Measurements from ENCODE around the gene GBF1. TPM values are rescaled to one million over a fixed set of nuclear protein-coding genes. Genes with fewer than 3 reads are reported as not detected.
A peak's percentile ranks its signal among the peaks of the same experiment; 100 is the strongest.

Gene GBF1
- total and polyA plus RNA-seq, 4 experiments from 2014 or later, result 3.1 to 44.7 (median 31.8) TPM

- peaks cover 28% of the 10 kb centered on the region for H3K36me3 ChIP-seq (ENCODE audit: insufficient read depth, low read length)
- no peak for DNase-seq
- no peaks in the 10 kb centered on the region for H3K27me3 ChIP-seq (ENCODE audit: insufficient read depth, low read length)
- Mint-ChIP-seq H3K27me3 (no peaks in the 10 kb centered on the region), H3K9me3 (no peaks in the 10 kb centered on the region), H3K27ac (no peak overlapping the region), H3K4me3 (no peak overlapping the region), H3K36me3 (peaks cover 26 to 41% of the 10 kb centered on the region in 2 donors), H3K4me1 (peaks cover 0 to 4% (median under 1%) of the 10 kb centered on the region in 4 donors)
- intact Hi-C loops (cut with micrococcal nuclease), result no loop called here
- POLR2A ChIA-PET (ENCODE audit: partially characterized antibody), result no interaction called here
- CTCF ChIA-PET (ENCODE audit: partially characterized antibody), result interaction anchor here (1.0 to 1.4 kb wide), 4 partner anchors 18 to 201 kb away, joined by 3 to 4 read pairs (median 4); no protein-coding TSS in a partner anchor
- H3K27ac ChIP-seq (ENCODE audit: low read depth, low read length), result no peak overlapping the region
- no peaks in the 10 kb centered on the region for H3K4me1 ChIP-seq (ENCODE audit: insufficient read depth, low read length)
- H3K9me3 ChIP-seq (ENCODE audit: control insufficient read depth in 1 of 2, low read length in 2 of 2), result no peaks in the 10 kb centered on the region
- no peak overlapping the region for H3K4me3 ChIP-seq (ENCODE audit: low read length in 2 of 2)
These were observed 136.7 kb downstream of the GBF1 start for GRCh38 chr10:102381983-102382382.

GRCh38 chr10:102382871-102383270, 137.5 kb downstream of the GBF1 start:
- no peak overlapping the region for H3K4me3 Mint-ChIP-seq
- CTCF ChIA-PET (ENCODE audit: partially characterized antibody), result interaction anchor here (1.1 to 3.6 kb wide), 2 partner anchors 17 to 31 kb away, joined by 4 to 17 read pairs; no protein-coding TSS in a partner anchor
- DNase-seq, result no peak
- peak overlapping the region in 1 of 7 donors; percentile 55 for H3K27ac Mint-ChIP-seq
- no peaks in the 10 kb centered on the region for H3K9me3 Mint-ChIP-seq
- peaks cover 0 to 4% (median under 1%) of the 10 kb centered on the region in 4 donors for H3K4me1 Mint-ChIP-seq
- H3K36me3 Mint-ChIP-seq, result peaks cover 25 to 39% of the 10 kb centered on the region in 2 donors
- no peaks in the 10 kb centered on the region for H3K27me3 Mint-ChIP-seq
- intact Hi-C loops (cut with micrococcal nuclease), result no loop called here
- Histone ChIP-seq H3K4me1 (ENCODE audit: insufficient read depth, low read length) (no peaks in the 10 kb centered on the region), H3K9me3 (ENCODE audit: control insufficient read depth in 1 of 2, low read length in 2 of 2) (no peaks in the 10 kb centered on the region), H3K27ac (ENCODE audit: low read depth, low read length) (no peak overlapping the region), H3K36me3 (ENCODE audit: insufficient read depth, low read length) (peaks cover 28% of the 10 kb centered on the region), H3K27me3 (ENCODE audit: insufficient read depth, low read length) (no peaks in the 10 kb centered on the region), H3K4me3 (ENCODE audit: low read length in 2 of 2) (no peak overlapping the region)
- POLR2A ChIA-PET (ENCODE audit: partially characterized antibody), result no interaction called here

- CTCF ChIA-PET (ENCODE audit: partially characterized antibody), result interaction anchor here (1.1 to 3.6 kb wide), 4 partner anchors 10 to 154 kb away, joined by 4 to 17 read pairs (median 8); no protein-coding TSS in a partner anchor
- no peak overlapping the region for H3K4me3 ChIP-seq (ENCODE audit: low read length in 2 of 2)
- H3K36me3 ChIP-seq (ENCODE audit: insufficient read depth, low read length), result peaks cover 20% of the 10 kb centered on the region
- intact Hi-C loops (cut with micrococcal nuclease), result no loop called here
- Mint-ChIP-seq H3K4me3 (no peak overlapping the region), H3K27ac (peak overlapping the region in 3 of 7 donors; percentile 25 to 55 (median 35)), H3K36me3 (peaks cover 22 to 35% of the 10 kb centered on the region in 2 donors), H3K27me3 (no peaks in the 10 kb centered on the region), H3K9me3 (no peaks in the 10 kb centered on the region), H3K4me1 (peaks cover 0 to 4% (median 2%) of the 10 kb centered on the region in 4 donors)
- H3K4me1 ChIP-seq (ENCODE audit: insufficient read depth, low read length), result no peaks in the 10 kb centered on the region
- H3K9me3 ChIP-seq (ENCODE audit: control insufficient read depth in 1 of 2, low read length in 2 of 2), result no peaks in the 10 kb centered on the region
- POLR2A ChIA-PET (ENCODE audit: partially characterized antibody), result interaction anchor here (2.5 kb wide), 1 partner anchor 16 kb away, joined by 9 read pairs; no protein-coding TSS in a partner anchor
- no peak overlapping the region for H3K27ac ChIP-seq (ENCODE audit: low read depth, low read length)
- no peaks in the 10 kb centered on the region for H3K27me3 ChIP-seq (ENCODE audit: insufficient read depth, low read length)
- no peak for DNase-seq
These were observed 138.7 kb downstream of the GBF1 start for GRCh38 chr10:102384053-102384452.

GRCh38 chr10:102384606-102385429, 139.5 kb downstream of the GBF1 start:
- Mint-ChIP-seq H3K4me3 (no peak overlapping the region), H3K27ac (peak overlapping the region in 3 of 7 donors; percentile 17 to 79 (median 25)), H3K36me3 (peaks cover 14 to 29% of the 10 kb centered on the region in 2 donors), H3K9me3 (no peaks in the 10 kb centered on the region), H3K27me3 (no peaks in the 10 kb centered on the region), H3K4me1 (peaks cover 0 to 4% (median 2%) of the 10 kb centered on the region in 4 donors)
- Histone ChIP-seq H3K36me3 (ENCODE audit: insufficient read depth, low read length) (peaks cover 12% of the 10 kb centered on the region), H3K27me3 (ENCODE audit: insufficient read depth, low read length) (no peaks in the 10 kb centered on the region), H3K27ac (ENCODE audit: low read depth, low read length) (no peak overlapping the region), H3K4me1 (ENCODE audit: insufficient read depth, low read length) (no peaks in the 10 kb centered on the region), H3K4me3 (ENCODE audit: low read length in 2 of 2) (no peak overlapping the region), H3K9me3 (ENCODE audit: control insufficient read depth in 1 of 2, low read length in 2 of 2) (no peaks in the 10 kb centered on the region)
- POLR2A ChIA-PET (ENCODE audit: partially characterized antibody), result interaction anchor here (1.0 to 2.5 kb wide), 2 partner anchors 9 to 15 kb away, joined by 3 to 9 read pairs; no protein-coding TSS in a partner anchor
- no peak for DNase-seq
- CTCF ChIA-PET (ENCODE audit: partially characterized antibody), result interaction anchor here (0.7 to 3.6 kb wide), 9 partner anchors 9 to 225 kb away, joined by 3 to 17 read pairs (median 3); no protein-coding TSS in a partner anchor
- intact Hi-C loops (cut with micrococcal nuclease), result no loop called here

GRCh38 chr10:102389894-102390293, 144.6 kb downstream of the GBF1 start:
- no peak overlapping the region for H3K4me3 Mint-ChIP-seq
- peaks cover 0 to 10% of the 10 kb centered on the region in 2 donors for H3K36me3 Mint-ChIP-seq
- no peaks in the 10 kb centered on the region for H3K27me3 Mint-ChIP-seq
- H3K36me3 ChIP-seq (ENCODE audit: insufficient read depth, low read length), result no peaks in the 10 kb centered on the region
- H3K9me3 Mint-ChIP-seq, result no peaks in the 10 kb centered on the region
- H3K27ac ChIP-seq (ENCODE audit: low read depth, low read length), result no peak overlapping the region
- H3K27me3 ChIP-seq (ENCODE audit: insufficient read depth, low read length), result no peaks in the 10 kb centered on the region
- POLR2A ChIA-PET (ENCODE audit: partially characterized antibody), result no interaction called here
- intact Hi-C loops (cut with micrococcal nuclease), result no loop called here
- peak overlapping the region in 2 of 7 donors; percentile 0 to 43 for H3K27ac Mint-ChIP-seq
- peaks cover 9% of the 10 kb centered on the region for H3K4me1 ChIP-seq (ENCODE audit: insufficient read depth, low read length)
- DNase-seq, result no peak
- H3K9me3 ChIP-seq (ENCODE audit: control insufficient read depth in 1 of 2, low read length in 2 of 2), result no peaks in the 10 kb centered on the region
- peaks cover 7 to 23% (median 11%) of the 10 kb centered on the region in 4 donors for H3K4me1 Mint-ChIP-seq
- H3K4me3 ChIP-seq (ENCODE audit: low read length in 2 of 2), result no peak overlapping the region
- CTCF ChIA-PET (ENCODE audit: partially characterized antibody), result interaction anchor here (0.6 to 1.2 kb wide), 4 partner anchors 116 to 923 kb away, joined by 3 read pairs; partner anchors contain the start of gene ELOVL3

- Mint-ChIP-seq H3K4me3 (peak overlapping the region in 1 of 8 donors; percentile 69), H3K36me3 (peaks cover 0 to 26% of the 10 kb centered on the region in 2 donors), H3K27ac (peak overlapping the region in 5 of 7 donors; percentile 9 to 100 (median 65)), H3K27me3 (no peaks in the 10 kb centered on the region), H3K9me3 (no peaks in the 10 kb centered on the region), H3K4me1 (peaks cover 13 to 45% (median 22%) of the 10 kb centered on the region in 4 donors)
- ChIA-PET CTCF (ENCODE audit: partially characterized antibody) (interaction anchor here (0.6 to 10.3 kb wide), 7 partner anchors 10 to 553 kb away, joined by 3 to 88 read pairs (median 26); partner anchors contain the start of genes C10orf95 and FBXL15), POLR2A (ENCODE audit: partially characterized antibody) (interaction anchor here (1.5 kb wide), 1 partner anchor 80 kb away, joined by 4 read pairs; no protein-coding TSS in a partner anchor)
- Histone ChIP-seq H3K27me3 (ENCODE audit: insufficient read depth, low read length) (no peaks in the 10 kb centered on the region), H3K36me3 (ENCODE audit: insufficient read depth, low read length) (peaks cover 6% of the 10 kb centered on the region), H3K4me3 (ENCODE audit: low read length in 2 of 2) (no peak overlapping the region), H3K9me3 (ENCODE audit: control insufficient read depth in 1 of 2, low read length in 2 of 2) (no peaks in the 10 kb centered on the region), H3K4me1 (ENCODE audit: insufficient read depth, low read length) (peaks cover 24% of the 10 kb centered on the region), H3K27ac (ENCODE audit: low read depth, low read length) (no peak overlapping the region)
- DNase-seq, result no peak
- intact Hi-C loops (cut with micrococcal nuclease), result no loop called here
These were observed 147.0 kb downstream of the GBF1 start for GRCh38 chr10:102392306-102392705.
